Neural cell (in vitro differentiated cells): ENCODE measurements around the gene REXO2.

Source experiments
- CTCF ChIP-seq: fragments of 450-650 bp; IDR thresholded peaks from 2 replicates; pipeline ENCODE4 v1.5.1; 2014; ENCODE audit warnings: antibody characterized with exemption, mild to moderate bottlenecking, moderate library complexity; ENCODE audit not compliant: poor library complexity, severe bottlenecking
- EP300 ChIP-seq: fragments of 450-650 bp; conservative IDR thresholded peaks from 2 replicates; pipeline ENCODE4 v1.6.1; 2014; ENCODE audit warnings: antibody characterized with exemption, mild to moderate bottlenecking, moderate library complexity; ENCODE audit not compliant: poor library complexity, severe bottlenecking
- EZH2 ChIP-seq: fragments of 200-600, 300-800 bp; shearing (Covaris generic), sonication (generic); IDR thresholded peaks from 2 replicates; pipeline ENCODE4 v1.6.1; 2014; ENCODE audit warnings: antibody characterized with exemption, low read length, borderline replicate concordance, mild to moderate bottlenecking; ENCODE audit not compliant: insufficient read depth, poor library complexity, severe bottlenecking
- MXI1 ChIP-seq: fragments of 450-650 bp; conservative IDR thresholded peaks from 2 replicates; pipeline ENCODE4 v1.6.1; 2014; ENCODE audit warnings: antibody characterized with exemption, mild to moderate bottlenecking; ENCODE audit not compliant: poor library complexity, severe bottlenecking
- POLR2AphosphoS5 ChIP-seq: IDR thresholded peaks from 2 replicates; pipeline ENCODE4 v1.6.1; 2012
- SMC3 ChIP-seq: fragments of 450-650 bp; conservative IDR thresholded peaks from 2 replicates; pipeline ENCODE4 v1.6.1; 2014; ENCODE audit warnings: antibody characterized with exemption, mild to moderate bottlenecking, moderate library complexity; ENCODE audit not compliant: poor library complexity
- TAF1 ChIP-seq: IDR thresholded peaks from 2 replicates; pipeline ENCODE4 v1.6.1; 2012; ENCODE audit warnings: low read depth
- TF ChIP-seq, protein P1 (sequence below): IDR thresholded peaks from 2 replicates; pipeline ENCODE4 v1.6.1; 2012; ENCODE audit warnings: borderline replicate concordance

DNA sequence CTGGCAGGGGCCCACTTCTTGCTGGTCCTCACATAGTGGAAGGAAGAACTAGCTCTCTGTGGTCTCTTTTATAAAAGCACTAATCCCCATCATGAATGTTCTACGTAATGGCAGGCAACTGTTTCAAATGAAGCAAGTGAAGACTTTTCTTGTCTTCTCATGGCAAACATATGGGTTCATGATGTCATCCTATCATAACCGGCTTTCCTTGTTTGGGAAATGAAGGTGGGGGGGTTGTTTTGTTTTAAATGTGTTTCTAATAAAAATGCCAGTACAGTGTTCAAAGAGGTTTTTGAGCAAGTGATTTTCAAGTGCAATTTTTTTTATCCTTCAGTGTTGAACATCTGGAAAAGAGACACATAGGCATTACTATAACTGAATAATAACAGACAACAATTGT is 33.4 kb downstream of the REXO2 start:
- TF ChIP-seq CTCF = no peak
- no peak for TF ChIP-seq POLR2AphosphoS5
- TF ChIP-seq TAF1 = no peak
- no peak for TF ChIP-seq EP300
- TF ChIP-seq EZH2 = no peak
- no peak for TF ChIP-seq MXI1
- TF ChIP-seq, protein P1, sequence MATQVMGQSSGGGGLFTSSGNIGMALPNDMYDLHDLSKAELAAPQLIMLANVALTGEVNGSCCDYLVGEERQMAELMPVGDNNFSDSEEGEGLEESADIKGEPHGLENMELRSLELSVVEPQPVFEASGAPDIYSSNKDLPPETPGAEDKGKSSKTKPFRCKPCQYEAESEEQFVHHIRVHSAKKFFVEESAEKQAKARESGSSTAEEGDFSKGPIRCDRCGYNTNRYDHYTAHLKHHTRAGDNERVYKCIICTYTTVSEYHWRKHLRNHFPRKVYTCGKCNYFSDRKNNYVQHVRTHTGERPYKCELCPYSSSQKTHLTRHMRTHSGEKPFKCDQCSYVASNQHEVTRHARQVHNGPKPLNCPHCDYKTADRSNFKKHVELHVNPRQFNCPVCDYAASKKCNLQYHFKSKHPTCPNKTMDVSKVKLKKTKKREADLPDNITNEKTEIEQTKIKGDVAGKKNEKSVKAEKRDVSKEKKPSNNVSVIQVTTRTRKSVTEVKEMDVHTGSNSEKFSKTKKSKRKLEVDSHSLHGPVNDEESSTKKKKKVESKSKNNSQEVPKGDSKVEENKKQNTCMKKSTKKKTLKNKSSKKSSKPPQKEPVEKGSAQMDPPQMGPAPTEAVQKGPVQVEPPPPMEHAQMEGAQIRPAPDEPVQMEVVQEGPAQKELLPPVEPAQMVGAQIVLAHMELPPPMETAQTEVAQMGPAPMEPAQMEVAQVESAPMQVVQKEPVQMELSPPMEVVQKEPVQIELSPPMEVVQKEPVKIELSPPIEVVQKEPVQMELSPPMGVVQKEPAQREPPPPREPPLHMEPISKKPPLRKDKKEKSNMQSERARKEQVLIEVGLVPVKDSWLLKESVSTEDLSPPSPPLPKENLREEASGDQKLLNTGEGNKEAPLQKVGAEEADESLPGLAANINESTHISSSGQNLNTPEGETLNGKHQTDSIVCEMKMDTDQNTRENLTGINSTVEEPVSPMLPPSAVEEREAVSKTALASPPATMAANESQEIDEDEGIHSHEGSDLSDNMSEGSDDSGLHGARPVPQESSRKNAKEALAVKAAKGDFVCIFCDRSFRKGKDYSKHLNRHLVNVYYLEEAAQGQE = no peak
- TF ChIP-seq SMC3 = no peak
